ENCODE measurements around the gene GP5. TPM values are rescaled to one million over a fixed set of nuclear protein-coding genes. Genes with fewer than 3 reads are reported as not detected.

The GP5 gene
- total RNA-seq, 4 donors from 2014 or later = not detected

- intact Hi-C loops (cut with DNase I; ENCODE audit: low total_unique reads) (no loop called here), in situ Hi-C loops (cut with MboI; ENCODE audit: low pct_ligation_motif_present in 1 of 4, low pct_unique_long_range_greater_than_20kb in 1 of 4, low sequenced_read_pairs in 3 of 4) (no loop called here)
- no peak overlapping the region for H3K4me3 ChIP-seq
- no peak for DNase-seq
- WGBS, 2 donors (ENCODE audit: low coverage in 1 of 2) = 72 to 74% methylated on average over 6 of the region's 6 CpGs
- no peaks in the 10 kb centered on the region for H3K4me1 ChIP-seq
- no peaks in the 10 kb centered on the region for H3K9me3 ChIP-seq
- no peaks in the 10 kb centered on the region for H3K27me3 ChIP-seq
- no peak for TF ChIP-seq EP300 (IDR thresholded peaks at IDR 0.05; ENCODE audit: low read depth)
- TF ChIP-seq POLR2AphosphoS5 (IDR thresholded peaks at IDR 0.05) = no peak
- TF ChIP-seq, protein P1, sequence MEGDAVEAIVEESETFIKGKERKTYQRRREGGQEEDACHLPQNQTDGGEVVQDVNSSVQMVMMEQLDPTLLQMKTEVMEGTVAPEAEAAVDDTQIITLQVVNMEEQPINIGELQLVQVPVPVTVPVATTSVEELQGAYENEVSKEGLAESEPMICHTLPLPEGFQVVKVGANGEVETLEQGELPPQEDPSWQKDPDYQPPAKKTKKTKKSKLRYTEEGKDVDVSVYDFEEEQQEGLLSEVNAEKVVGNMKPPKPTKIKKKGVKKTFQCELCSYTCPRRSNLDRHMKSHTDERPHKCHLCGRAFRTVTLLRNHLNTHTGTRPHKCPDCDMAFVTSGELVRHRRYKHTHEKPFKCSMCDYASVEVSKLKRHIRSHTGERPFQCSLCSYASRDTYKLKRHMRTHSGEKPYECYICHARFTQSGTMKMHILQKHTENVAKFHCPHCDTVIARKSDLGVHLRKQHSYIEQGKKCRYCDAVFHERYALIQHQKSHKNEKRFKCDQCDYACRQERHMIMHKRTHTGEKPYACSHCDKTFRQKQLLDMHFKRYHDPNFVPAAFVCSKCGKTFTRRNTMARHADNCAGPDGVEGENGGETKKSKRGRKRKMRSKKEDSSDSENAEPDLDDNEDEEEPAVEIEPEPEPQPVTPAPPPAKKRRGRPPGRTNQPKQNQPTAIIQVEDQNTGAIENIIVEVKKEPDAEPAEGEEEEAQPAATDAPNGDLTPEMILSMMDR (IDR thresholded peaks at IDR 0.05) = no peak
- TF ChIP-seq POLR2A (IDR thresholded peaks at IDR 0.05) = no peak
- no peak overlapping the region for H3K27ac ChIP-seq
- no peaks in the 10 kb centered on the region for H3K36me3 ChIP-seq
Observed at GRCh38 chr3:194379231-194379630, 19.8 kb downstream of the GP5 start.

DNA sequence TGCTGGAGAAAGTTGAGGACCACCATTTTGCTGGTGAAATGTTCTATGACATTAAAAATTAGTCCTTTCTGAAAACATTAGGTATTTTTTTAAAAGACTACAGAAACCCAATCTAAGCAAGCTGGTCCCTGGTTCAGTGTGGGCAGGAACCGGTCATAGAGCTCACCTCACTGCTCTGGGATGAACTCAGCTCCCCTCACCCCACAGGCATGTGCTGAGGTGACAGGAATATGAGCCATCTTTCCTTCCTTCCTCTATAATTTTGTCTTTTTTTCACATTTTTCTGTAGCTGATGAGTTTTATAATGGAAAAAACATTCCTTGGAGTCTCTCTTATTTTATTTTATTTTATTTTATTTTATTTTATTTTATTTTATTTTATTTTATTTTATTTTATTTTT is 21.4 kb downstream of the GP5 start:
- in situ Hi-C loops (cut with MboI; ENCODE audit: low pct_ligation_motif_present in 1 of 4, low pct_unique_long_range_greater_than_20kb in 1 of 4, low sequenced_read_pairs in 3 of 4) = no loop called here
- H3K4me1 ChIP-seq = no peaks in the 10 kb centered on the region
- DNase-seq = no peak
- no peak for TF ChIP-seq POLR2AphosphoS5 (IDR thresholded peaks at IDR 0.05)
- TF ChIP-seq POLR2A (IDR thresholded peaks at IDR 0.05) = no peak
- TF ChIP-seq EP300 (IDR thresholded peaks at IDR 0.05; ENCODE audit: low read depth) = no peak
- TF ChIP-seq, protein P1 (IDR thresholded peaks at IDR 0.05) = no peak
- no peak overlapping the region for H3K4me3 ChIP-seq
- no peaks in the 10 kb centered on the region for H3K9me3 ChIP-seq
- no peaks in the 10 kb centered on the region for H3K36me3 ChIP-seq
- H3K27ac ChIP-seq = no peak overlapping the region
- intact Hi-C loops (cut with DNase I; ENCODE audit: low total_unique reads) = no loop called here
- WGBS, 2 donors (ENCODE audit: low coverage in 1 of 2) = 86 to 91% methylated on average over 1 of the region's 1 CpG
- no peaks in the 10 kb centered on the region for H3K27me3 ChIP-seq

DNA sequence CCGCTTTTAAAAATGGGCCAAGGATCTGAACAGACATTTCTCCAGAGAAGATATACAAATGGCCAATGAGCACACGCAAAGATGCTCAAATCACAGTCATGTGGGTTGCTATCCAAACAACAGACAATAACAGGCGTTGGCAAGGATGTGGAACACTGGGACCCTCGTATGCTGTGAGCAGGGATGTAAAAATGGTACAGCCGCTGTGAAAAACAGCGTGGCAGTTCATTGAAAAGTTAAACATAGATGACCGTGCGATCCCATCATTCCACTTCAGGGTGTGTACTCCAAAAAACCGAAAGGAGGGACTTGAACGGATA is 22.9 kb downstream of the GP5 start:
- H3K4me3 ChIP-seq = no peak overlapping the region
- 75 to 89% methylated on average over 9 to 10 of the region's 10 CpGs for WGBS, 2 donors (ENCODE audit: low coverage in 1 of 2)
- H3K4me1 ChIP-seq = no peaks in the 10 kb centered on the region
- no peak overlapping the region for H3K27ac ChIP-seq
- in situ Hi-C loops (cut with MboI; ENCODE audit: low pct_ligation_motif_present in 1 of 4, low pct_unique_long_range_greater_than_20kb in 1 of 4, low sequenced_read_pairs in 3 of 4) (no loop called here), intact Hi-C loops (cut with DNase I; ENCODE audit: low total_unique reads) (no loop called here)
- DNase-seq = no peak
- H3K27me3 ChIP-seq = no peaks in the 10 kb centered on the region
- no peaks in the 10 kb centered on the region for H3K9me3 ChIP-seq
- TF ChIP-seq EP300 (IDR thresholded peaks at IDR 0.05; ENCODE audit: low read depth) = no peak
- TF ChIP-seq, protein P1 (IDR thresholded peaks at IDR 0.05) = no peak
- no peak for TF ChIP-seq POLR2A (IDR thresholded peaks at IDR 0.05)
- no peak for TF ChIP-seq POLR2AphosphoS5 (IDR thresholded peaks at IDR 0.05)
- no peaks in the 10 kb centered on the region for H3K36me3 ChIP-seq

GRCh38 chr3:194375473-194376240 is 23.4 kb downstream of the GP5 start:
- Histone ChIP-seq H3K9me3 (no peaks in the 10 kb centered on the region), H3K27me3 (no peaks in the 10 kb centered on the region), H3K27ac (no peak overlapping the region), H3K4me1 (no peaks in the 10 kb centered on the region), H3K4me3 (no peak overlapping the region), H3K36me3 (no peaks in the 10 kb centered on the region)
- TF ChIP-seq POLR2AphosphoS5 (IDR thresholded peaks at IDR 0.05) = no peak
- TF ChIP-seq POLR2A (IDR thresholded peaks at IDR 0.05) = no peak
- TF ChIP-seq, protein P1 (IDR thresholded peaks at IDR 0.05) = no peak
- TF ChIP-seq EP300 (IDR thresholded peaks at IDR 0.05; ENCODE audit: low read depth) = no peak
- DNase-seq = no peak
- intact Hi-C loops (cut with DNase I; ENCODE audit: low total_unique reads) (no loop called here), in situ Hi-C loops (cut with MboI; ENCODE audit: low pct_ligation_motif_present in 1 of 4, low pct_unique_long_range_greater_than_20kb in 1 of 4, low sequenced_read_pairs in 3 of 4) (no loop called here)
- 56 to 82% methylated on average over 7 to 15 of the region's 15 CpGs for WGBS, 2 donors (ENCODE audit: low coverage in 1 of 2)
